WI38 (cell line): Measurements from ENCODE around the gene RARS2.

ENCODE experiments used
- H3K4me3 ChIP-seq: 2 replicates; pipeline ENCODE4 v1.5.1; 2011; ENCODE audit warnings: low read depth, mild to moderate bottlenecking, control low read depth, low read length
- CTCF ChIP-seq: IDR thresholded peaks from 2 replicates; pipeline ENCODE4 v1.5.1; 2012; ENCODE audit warnings: low read depth, mild to moderate bottlenecking, control low read depth, low read length

Gene RARS2

GRCh38 chr6:87553159-87553765 is 36.5 kb downstream of the RARS2 start:
- no peak for TF ChIP-seq CTCF
- no peak overlapping the region for H3K4me3 ChIP-seq

GRCh38 chr6:87551799-87552198 is 38.0 kb downstream of the RARS2 start:
- H3K4me3 ChIP-seq = no peak overlapping the region
- TF ChIP-seq CTCF = no peak

- no peak for TF ChIP-seq CTCF
- H3K4me3 ChIP-seq = no peak overlapping the region
Observed at GRCh38 chr6:87544474-87544735, 45.4 kb downstream of the RARS2 start.

GRCh38 chr6:87543696-87544473 is 45.9 kb downstream of the RARS2 start:
- TF ChIP-seq CTCF = no peak
- no peak overlapping the region for H3K4me3 ChIP-seq

GRCh38 chr6:87541744-87542143 is 48.0 kb downstream of the RARS2 start:
- H3K4me3 ChIP-seq = no peak overlapping the region
- no peak for TF ChIP-seq CTCF

GRCh38 chr6:87541041-87541440 is 48.7 kb downstream of the RARS2 start:
- H3K4me3 ChIP-seq = no peak overlapping the region
- no peak for TF ChIP-seq CTCF

- H3K4me3 ChIP-seq = no peak overlapping the region
- TF ChIP-seq CTCF = no peak
Observed at GRCh38 chr6:87540539-87540938, 49.2 kb downstream of the RARS2 start.
